SK-N-SH treated with all-trans-retinoic acid at 6 μM for 48 hours (cell line): Measurements from ENCODE around the gene OSBPL5.

ENCODE experiments used
- ATAC-seq: fragments of 200-7000 bp; cut with Tn5 transposase; 3 replicates; pipeline ENCODE4 v1.9.1; 2020; ENCODE audit warnings: mild to moderate bottlenecking, moderate library complexity
- ARNTL ChIP-seq: fragments of 450-650 bp; formaldehyde crosslinking; IDR thresholded peaks from 2 replicates; pipeline ENCODE4 v1.5.0; 2020; ENCODE audit warnings: low read depth, mild to moderate bottlenecking, moderate library complexity, borderline replicate concordance
- BACH2 ChIP-seq: fragments of 250-450 bp; sonication (Bioruptor Pico); IDR thresholded peaks from 2 replicates; pipeline ENCODE4 v1.9.0; 2021; ENCODE audit warnings: mild to moderate bottlenecking, borderline replicate concordance
- CSDC2 ChIP-seq: fragments of 250-450 bp; sonication (Bioruptor Pico); IDR thresholded peaks from 2 replicates; pipeline ENCODE4 v1.5.0; 2020; ENCODE audit warnings: mild to moderate bottlenecking, moderate library complexity
- ESRRG ChIP-seq: fragments of 250-450 bp; sonication (Bioruptor Pico); IDR thresholded peaks from 2 replicates; pipeline ENCODE4 v1.6.1; 2021; ENCODE audit warnings: mild to moderate bottlenecking
- GLIS3 ChIP-seq: fragments of 250-450 bp; sonication (Bioruptor Pico); IDR thresholded peaks from 2 replicates; pipeline ENCODE4 v1.5.0; 2020; ENCODE audit warnings: mild to moderate bottlenecking, moderate library complexity
- ISL1 ChIP-seq: fragments of 250-450 bp; sonication (Bioruptor Pico); IDR thresholded peaks from 2 replicates; pipeline ENCODE4 v2.1.2; 2022; ENCODE audit warnings: mild to moderate bottlenecking, moderate library complexity
- OSR1 ChIP-seq: fragments of 250-450 bp; sonication (Bioruptor Pico); IDR thresholded peaks from 2 replicates; pipeline ENCODE4 v1.8.0; 2022; ENCODE audit warnings: moderate library complexity, mild to moderate bottlenecking, inconsistent platforms
- PATZ1 ChIP-seq: fragments of 250-450 bp; sonication (Bioruptor Pico); IDR thresholded peaks from 2 replicates; pipeline ENCODE4 v1.8.0; 2020; ENCODE audit warnings: mild to moderate bottlenecking, moderate library complexity, borderline replicate concordance
- PPARA ChIP-seq: fragments of 250-450 bp; sonication (Bioruptor Pico); IDR thresholded peaks from 2 replicates; pipeline ENCODE4 v1.5.0; 2020; ENCODE audit warnings: mild to moderate bottlenecking, borderline replicate concordance
- RARB ChIP-seq: fragments of 250-450 bp; sonication (Bioruptor Pico); IDR thresholded peaks from 2 replicates; pipeline ENCODE4 v1.8.0; 2021; ENCODE audit warnings: mild to moderate bottlenecking, moderate library complexity
- SNAI2 ChIP-seq: fragments of 250-450 bp; sonication (Bioruptor Pico); IDR thresholded peaks from 2 replicates; pipeline ENCODE4 v1.5.0; 2020; ENCODE audit warnings: mild to moderate bottlenecking, moderate library complexity
- TCF4 ChIP-seq: fragments of 250-450 bp; sonication (Bioruptor Pico); IDR thresholded peaks from 2 replicates; pipeline ENCODE4 v1.8.0; 2021; ENCODE audit warnings: mild to moderate bottlenecking, moderate library complexity, borderline replicate concordance
- TOX ChIP-seq: fragments of 250-450 bp; sonication (Bioruptor Pico); IDR thresholded peaks from 2 replicates; pipeline ENCODE4 v1.8.0; 2021; ENCODE audit warnings: mild to moderate bottlenecking, moderate library complexity, borderline replicate concordance
- TSHZ2 ChIP-seq: fragments of 250-450 bp; sonication (Bioruptor Pico); IDR thresholded peaks from 2 replicates; pipeline ENCODE4 v1.5.0; 2020; ENCODE audit warnings: mild to moderate bottlenecking, moderate library complexity
- ZC3H10 ChIP-seq: fragments of 250-450 bp; sonication (Bioruptor Pico); IDR thresholded peaks from 2 replicates; pipeline ENCODE4 v1.5.1; 2021; ENCODE audit warnings: mild to moderate bottlenecking, moderate library complexity
- ZFP3 ChIP-seq: fragments of 250-450 bp; sonication (Bioruptor Pico); IDR thresholded peaks from 2 replicates; pipeline ENCODE4 v1.5.0; 2020; ENCODE audit warnings: mild to moderate bottlenecking, moderate library complexity
- ZFP30 ChIP-seq: fragments of 450-650 bp; formaldehyde crosslinking; IDR thresholded peaks from 2 replicates; pipeline ENCODE4 v1.5.0; 2022; ENCODE audit warnings: mild to moderate bottlenecking, moderate library complexity
- ZNF565 ChIP-seq: fragments of 450-650 bp; formaldehyde crosslinking; conservative IDR thresholded peaks from 2 replicates; pipeline ENCODE4 v1.5.0; 2020; ENCODE audit warnings: low read depth, mild to moderate bottlenecking, moderate library complexity
- ZNF70 ChIP-seq: fragments of 450-650 bp; formaldehyde crosslinking; IDR thresholded peaks from 2 replicates; pipeline ENCODE4 v1.5.0; 2020; ENCODE audit warnings: mild to moderate bottlenecking, moderate library complexity
- ZNF8 ChIP-seq: fragments of 450-650 bp; formaldehyde crosslinking; IDR thresholded peaks from 2 replicates; pipeline ENCODE4 v1.5.0; 2020; ENCODE audit warnings: mild to moderate bottlenecking, moderate library complexity
- TF ChIP-seq, protein P1 (sequence below): fragments of 250-450 bp; sonication (Bioruptor Pico); IDR thresholded peaks from 2 replicates; pipeline ENCODE4 v1.5.1; 2021; ENCODE audit warnings: mild to moderate bottlenecking, moderate library complexity
- TF ChIP-seq, protein P2 (sequence below): fragments of 250-450 bp; sonication (Bioruptor Pico); IDR thresholded peaks from 2 replicates; pipeline ENCODE4 v1.5.1; 2020; ENCODE audit warnings: low read depth, mild to moderate bottlenecking, moderate library complexity

The OSBPL5 gene

DNA sequence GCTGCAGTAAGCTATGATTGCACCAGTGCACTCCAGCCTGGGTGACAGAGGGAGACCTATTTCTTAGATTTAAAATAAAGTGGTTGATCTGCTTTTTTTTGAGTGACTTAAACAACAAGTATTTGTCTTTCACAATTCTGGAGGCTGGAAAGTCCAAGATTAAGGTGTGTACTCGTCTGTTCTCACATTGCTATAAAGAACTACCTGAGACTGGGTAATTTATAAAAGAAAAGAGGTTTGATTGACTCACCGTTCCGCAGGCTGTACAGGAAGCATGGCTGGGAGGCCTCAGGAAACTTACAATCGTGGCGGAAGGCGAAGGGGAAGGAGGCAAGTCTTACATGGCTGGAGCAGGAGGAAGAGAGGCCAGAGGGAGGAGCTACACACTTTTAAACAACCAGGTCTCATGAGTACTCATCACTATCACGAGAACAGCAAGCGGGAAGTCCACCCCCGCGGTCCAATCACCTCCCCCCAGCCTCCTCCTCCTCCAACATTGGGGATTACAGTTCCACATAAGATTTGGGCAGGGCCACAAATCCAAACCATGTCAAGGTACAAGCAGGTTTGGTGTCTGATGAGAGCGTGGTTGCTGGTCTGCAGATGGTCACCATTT, 19.7 kb upstream of the OSBPL5 start:
- ATAC-seq = no peak
- TF ChIP-seq ZFP3 (no peak), ZNF70 (no peak), TCF4 (no peak), ZC3H10 (CRISPR knock-in tag) (no peak), SNAI2 (no peak), ESRRG (CRISPR knock-in tag) (no peak), ARNTL (CRISPR knock-in tag) (no peak), ZFP30 (CRISPR knock-in tag) (no peak), ISL1 (CRISPR knock-in tag) (no peak), CSDC2 (no peak), TOX (CRISPR knock-in tag) (no peak), PPARA (CRISPR knock-in tag) (no peak), ZNF565 (CRISPR knock-in tag) (no peak), BACH2 (CRISPR knock-in tag) (no peak), TSHZ2 (CRISPR knock-in tag) (no peak), ZNF8 (CRISPR knock-in tag) (no peak), GLIS3 (no peak), OSR1 (CRISPR knock-in tag) (no peak), RARB (CRISPR knock-in tag) (no peak)
- TF ChIP-seq, protein P1, sequence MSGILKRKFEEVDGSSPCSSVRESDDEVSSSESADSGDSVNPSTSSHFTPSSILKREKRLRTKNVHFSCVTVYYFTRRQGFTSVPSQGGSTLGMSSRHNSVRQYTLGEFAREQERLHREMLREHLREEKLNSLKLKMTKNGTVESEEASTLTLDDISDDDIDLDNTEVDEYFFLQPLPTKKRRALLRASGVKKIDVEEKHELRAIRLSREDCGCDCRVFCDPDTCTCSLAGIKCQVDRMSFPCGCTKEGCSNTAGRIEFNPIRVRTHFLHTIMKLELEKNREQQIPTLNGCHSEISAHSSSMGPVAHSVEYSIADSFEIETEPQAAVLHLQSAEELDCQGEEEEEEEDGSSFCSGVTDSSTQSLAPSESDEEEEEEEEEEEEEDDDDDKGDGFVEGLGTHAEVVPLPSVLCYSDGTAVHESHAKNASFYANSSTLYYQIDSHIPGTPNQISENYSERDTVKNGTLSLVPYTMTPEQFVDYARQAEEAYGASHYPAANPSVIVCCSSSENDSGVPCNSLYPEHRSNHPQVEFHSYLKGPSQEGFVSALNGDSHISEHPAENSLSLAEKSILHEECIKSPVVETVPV (CRISPR knock-in tag) = no peak

DNA sequence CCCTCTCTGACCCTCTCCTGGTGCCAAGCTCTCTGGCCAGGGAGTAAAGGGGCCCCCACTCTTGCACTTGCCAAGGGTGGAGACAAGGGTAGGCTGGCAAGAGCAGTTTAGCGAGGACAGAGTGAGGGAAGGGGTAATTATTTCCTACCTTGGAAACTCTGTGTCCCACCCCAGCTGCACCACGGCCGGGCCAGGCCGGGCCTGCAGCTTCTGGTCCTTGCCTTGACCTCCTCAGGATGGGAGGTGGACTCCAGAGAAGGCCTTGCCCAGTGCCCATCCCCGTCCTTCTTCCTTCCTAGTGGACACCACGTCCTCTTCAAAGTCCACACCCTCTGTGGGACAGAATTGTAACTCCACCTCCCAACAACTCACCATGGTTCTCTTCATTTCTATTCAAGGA, 18.4 kb upstream of the OSBPL5 start:
- TF ChIP-seq ZNF565 (CRISPR knock-in tag) = no peak
- TF ChIP-seq, protein P2, sequence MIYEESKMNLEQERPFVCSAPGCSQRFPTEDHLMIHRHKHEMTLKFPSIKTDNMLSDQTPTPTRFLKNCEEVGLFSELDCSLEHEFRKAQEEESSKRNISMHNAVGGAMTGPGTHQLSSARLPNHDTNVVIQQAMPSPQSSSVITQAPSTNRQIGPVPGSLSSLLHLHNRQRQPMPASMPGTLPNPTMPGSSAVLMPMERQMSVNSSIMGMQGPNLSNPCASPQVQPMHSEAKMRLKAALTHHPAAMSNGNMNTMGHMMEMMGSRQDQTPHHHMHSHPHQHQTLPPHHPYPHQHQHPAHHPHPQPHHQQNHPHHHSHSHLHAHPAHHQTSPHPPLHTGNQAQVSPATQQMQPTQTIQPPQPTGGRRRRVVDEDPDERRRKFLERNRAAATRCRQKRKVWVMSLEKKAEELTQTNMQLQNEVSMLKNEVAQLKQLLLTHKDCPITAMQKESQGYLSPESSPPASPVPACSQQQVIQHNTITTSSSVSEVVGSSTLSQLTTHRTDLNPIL (CRISPR knock-in tag) = no peak
- no peak for TF ChIP-seq RARB (CRISPR knock-in tag)
- TF ChIP-seq ZFP30 (CRISPR knock-in tag) = no peak
- no peak for TF ChIP-seq OSR1 (CRISPR knock-in tag)
- TF ChIP-seq ARNTL (CRISPR knock-in tag) = no peak
- TF ChIP-seq, protein P1 (CRISPR knock-in tag) = no peak
- no peak for TF ChIP-seq ZFP3
- TF ChIP-seq PATZ1 = no peak
- TF ChIP-seq SNAI2 = no peak
- no peak for TF ChIP-seq CSDC2
- no peak for TF ChIP-seq TSHZ2 (CRISPR knock-in tag)
- no peak for TF ChIP-seq TCF4
- TF ChIP-seq ZNF8 (CRISPR knock-in tag) = no peak
- no peak for TF ChIP-seq ESRRG (CRISPR knock-in tag)
- no peak for ATAC-seq
